ENCODE data around the gene EEIG1. TPM values are rescaled to one million over a fixed set of nuclear protein-coding genes. Genes with fewer than 3 reads are reported as not detected.

The EEIG1 gene
- total RNA-seq, 1 donor from 2014 or later: 71.1 TPM

GRCh38 chr9:127968700-127969383 lies 11.9 kb downstream of the EEIG1 start:
- DNase-seq (ENCODE audit: low read depth, low spot score): no peak
- Mint-ChIP-seq H3K9me3 (no peaks in the 10 kb centered on the region), H3K4me1 (peaks cover 46% of the 10 kb centered on the region), H3K27ac (ENCODE audit: unreplicated experiment) (peak overlapping the region; percentile 78), H3K4me3 (no peak overlapping the region), H3K36me3 (ENCODE audit: low read depth) (no peaks in the 10 kb centered on the region), H3K27me3 (ENCODE audit: low read depth) (no peaks in the 10 kb centered on the region)
- no peak for TF ChIP-seq CTCF (conservative IDR thresholded peaks at IDR 0.05)

GRCh38 chr9:127968042-127968441 lies 12.7 kb downstream of the EEIG1 start:
- Mint-ChIP-seq H3K36me3 (ENCODE audit: low read depth) (no peaks in the 10 kb centered on the region), H3K27me3 (ENCODE audit: low read depth) (no peaks in the 10 kb centered on the region), H3K4me3 (no peak overlapping the region), H3K9me3 (no peaks in the 10 kb centered on the region), H3K4me1 (peaks cover 45% of the 10 kb centered on the region), H3K27ac (ENCODE audit: unreplicated experiment) (peak overlapping the region; percentile 78)
- no peak for DNase-seq (ENCODE audit: low read depth, low spot score)
- TF ChIP-seq CTCF (conservative IDR thresholded peaks at IDR 0.05): no peak

- Mint-ChIP-seq H3K27ac (ENCODE audit: unreplicated experiment) (peak overlapping the region; percentile 43), H3K36me3 (ENCODE audit: low read depth) (no peaks in the 10 kb centered on the region), H3K27me3 (ENCODE audit: low read depth) (no peaks in the 10 kb centered on the region), H3K9me3 (no peaks in the 10 kb centered on the region), H3K4me3 (no peak overlapping the region), H3K4me1 (peaks cover 38% of the 10 kb centered on the region)
- no peak for TF ChIP-seq CTCF (conservative IDR thresholded peaks at IDR 0.05)
- no peak for DNase-seq (ENCODE audit: low read depth, low spot score)
Measured at GRCh38 chr9:127967151-127967809, 13.5 kb downstream of the EEIG1 start.

GRCh38 chr9:127966416-127967150 lies 14.2 kb downstream of the EEIG1 start:
- no peaks in the 10 kb centered on the region for H3K36me3 Mint-ChIP-seq (ENCODE audit: low read depth)
- peak overlapping the region; percentile 43 for H3K27ac Mint-ChIP-seq (ENCODE audit: unreplicated experiment)
- no peak for DNase-seq (ENCODE audit: low read depth, low spot score)
- peaks cover 34% of the 10 kb centered on the region for H3K4me1 Mint-ChIP-seq
- H3K9me3 Mint-ChIP-seq: no peaks in the 10 kb centered on the region
- no peaks in the 10 kb centered on the region for H3K27me3 Mint-ChIP-seq (ENCODE audit: low read depth)
- no peak for TF ChIP-seq CTCF (conservative IDR thresholded peaks at IDR 0.05)
- H3K4me3 Mint-ChIP-seq: no peak overlapping the region

GRCh38 chr9:127965953-127966352 lies 14.8 kb downstream of the EEIG1 start:
- peaks cover 27% of the 10 kb centered on the region for H3K4me1 Mint-ChIP-seq
- TF ChIP-seq CTCF (conservative IDR thresholded peaks at IDR 0.05): no peak
- H3K36me3 Mint-ChIP-seq (ENCODE audit: low read depth): no peaks in the 10 kb centered on the region
- no peak overlapping the region for H3K4me3 Mint-ChIP-seq
- no peak for DNase-seq (ENCODE audit: low read depth, low spot score)
- H3K27me3 Mint-ChIP-seq (ENCODE audit: low read depth): no peaks in the 10 kb centered on the region
- H3K27ac Mint-ChIP-seq (ENCODE audit: unreplicated experiment): no peak overlapping the region
- H3K9me3 Mint-ChIP-seq: no peaks in the 10 kb centered on the region

Measured in neural crest cell (in vitro differentiated cells).